Stimulated activated CD4-positive, alpha-beta T cell treated with anti-CD3 and anti-CD28 coated beads, Interleukin-4, amount 100 ng/mL, for 48 hours (primary cell): Measurements from ENCODE around the gene IDH2.
"Not testable (repeated sequence)": the region's sequence is repeated elsewhere in the genome, so short reads cannot be mapped to it uniquely, and the experiment has no call there.

Source experiments
- DNase-seq, 2 donors: peaks; one replicate each; pipeline ENCODE4 v3.0.0-alpha.2; 2020; ENCODE audit warnings: low read depth in 2 of 2

IDH2 gene

GRCh38 chr15:90115783-90116182 is 13.5 kb upstream of the IDH2 start:
- DNase-seq, result no peak

GRCh38 chr15:90114451-90114901 is 12.2 kb upstream of the IDH2 start:
- DNase-seq, result no peak

GRCh38 chr15:90113166-90113565 is 10.9 kb upstream of the IDH2 start:
- DNase-seq, result no peak

- not testable (repeated sequence) for DNase-seq
Observed at GRCh38 chr15:90109163-90109751, 7.0 kb upstream of the IDH2 start.

- not testable (repeated sequence) for DNase-seq
Observed at GRCh38 chr15:90108038-90108437, 5.8 kb upstream of the IDH2 start.

GRCh38 chr15:90106522-90107117 is 4.4 kb upstream of the IDH2 start:
- no peak for DNase-seq

- DNase-seq, result no peak
Observed at GRCh38 chr15:90105521-90105920, 3.3 kb upstream of the IDH2 start.

- no peak for DNase-seq
Observed at GRCh38 chr15:90104551-90104950, 2.3 kb upstream of the IDH2 start.

GRCh38 chr15:90103701-90104329 is 1.5 kb upstream of the IDH2 start:
- DNase-seq, result no peak

- peak in 1 of 2 donors; percentile 24 for DNase-seq
Observed at GRCh38 chr15:90101130-90101968, 919 bp downstream of the IDH2 start.

- DNase-seq, result no peak
Observed at GRCh38 chr15:90099868-90100831, 2.1 kb downstream of the IDH2 start.

GRCh38 chr15:90099072-90099867 is 3.0 kb downstream of the IDH2 start:
- DNase-seq, result no peak

GRCh38 chr15:90097475-90097874 is 4.8 kb downstream of the IDH2 start:
- peak; percentile 27 to 63 for DNase-seq

- DNase-seq, result no peak
Observed at GRCh38 chr15:90095521-90095959, 6.7 kb downstream of the IDH2 start.

- no peak for DNase-seq
Observed at GRCh38 chr15:90091156-90091931, 10.9 kb downstream of the IDH2 start.

GRCh38 chr15:90090226-90090848 is 11.9 kb downstream of the IDH2 start:
- no peak for DNase-seq

GRCh38 chr15:90087454-90088154 is 14.7 kb downstream of the IDH2 start:
- DNase-seq, result peak in 1 of 2 donors; percentile 22

- DNase-seq, result peak; percentile 43 to 53
Observed at GRCh38 chr15:90086868-90087268, 15.4 kb downstream of the IDH2 start.
